GM12878 (cell line): Measurements from ENCODE around the gene SPTBN2.

Source experiments
- ASH2L ChIP-seq: fragments of 300-600, 200-600 bp; sonication (generic); IDR thresholded peaks from 2 replicates; pipeline ENCODE4 v1.6.1; 2017; ENCODE audit warnings: low read depth, mild to moderate bottlenecking, borderline replicate concordance
- BHLHE40 ChIP-seq, 2 experiments: fragments of 450-650 bp in 1 of 2; IDR thresholded peaks; 2 replicates each; pipeline ENCODE4 v1.6.1; 2011 to 2017; ENCODE audit warnings: low read depth in 2 of 2, borderline replicate concordance in 1 of 2, improper control_type of control experiment in 1 of 2, low read length in 1 of 2, mild to moderate bottlenecking in 1 of 2
- CBX5 ChIP-seq: sonication (generic); IDR thresholded peaks from 2 replicates; pipeline ENCODE4 v1.6.1; 2016; ENCODE audit warnings: low read depth, moderate library complexity, mild to moderate bottlenecking, inconsistent platforms
- DPF2 ChIP-seq: fragments of 450-650 bp; IDR thresholded peaks from 2 replicates; pipeline ENCODE4 v1.6.1; 2017; ENCODE audit warnings: mild to moderate bottlenecking
- EGR1 ChIP-seq, 2 experiments: IDR thresholded peaks; 1 replicate in 1 of 2; 2 replicates in 1 of 2; pipeline ENCODE4 v1.6.1; 2011 to 2012; ENCODE audit warnings: low read depth in 2 of 2, low read length in 2 of 2, borderline replicate concordance in 1 of 2, mild to moderate bottlenecking in 1 of 2, moderate library complexity in 1 of 2
- JUND ChIP-seq: IDR thresholded peaks from 2 replicates; pipeline ENCODE4 v1.6.1; 2012; ENCODE audit warnings: low read depth, mild to moderate bottlenecking, low read length, improper control_type of control experiment, moderate library complexity
- NBN ChIP-seq: fragments of 450-650 bp; IDR thresholded peaks from 2 replicates; pipeline ENCODE4 v1.6.1; 2016
- POLR2A ChIP-seq: IDR thresholded peaks from 2 replicates; pipeline ENCODE4 v1.6.1; 2011; ENCODE audit warnings: low read depth, mild to moderate bottlenecking, low read length
- POLR2AphosphoS5 ChIP-seq: IDR thresholded peaks from 2 replicates; pipeline ENCODE4 v1.6.1; 2011; ENCODE audit warnings: mild to moderate bottlenecking, low read length, inconsistent platforms
- SREBF2 ChIP-seq: IDR thresholded peaks from 2 replicates; pipeline ENCODE4 v1.6.1; 2012; ENCODE audit warnings: mild to moderate bottlenecking, low read length
- ZBTB33 ChIP-seq: fragments of 450-650 bp; IDR thresholded peaks from 2 replicates; pipeline ENCODE4 v1.6.1; 2017; ENCODE audit warnings: mild to moderate bottlenecking
- TF ChIP-seq, protein P1 (sequence below): IDR thresholded peaks from 2 replicates; pipeline ENCODE4 v1.6.1; 2012; ENCODE audit warnings: low read length, inconsistent platforms

- no peak for TF ChIP-seq ASH2L
- TF ChIP-seq JUND, result no peak
- no peak for TF ChIP-seq ZBTB33
- TF ChIP-seq CBX5, result no peak
- no peak for TF ChIP-seq POLR2A
- TF ChIP-seq, protein P1, sequence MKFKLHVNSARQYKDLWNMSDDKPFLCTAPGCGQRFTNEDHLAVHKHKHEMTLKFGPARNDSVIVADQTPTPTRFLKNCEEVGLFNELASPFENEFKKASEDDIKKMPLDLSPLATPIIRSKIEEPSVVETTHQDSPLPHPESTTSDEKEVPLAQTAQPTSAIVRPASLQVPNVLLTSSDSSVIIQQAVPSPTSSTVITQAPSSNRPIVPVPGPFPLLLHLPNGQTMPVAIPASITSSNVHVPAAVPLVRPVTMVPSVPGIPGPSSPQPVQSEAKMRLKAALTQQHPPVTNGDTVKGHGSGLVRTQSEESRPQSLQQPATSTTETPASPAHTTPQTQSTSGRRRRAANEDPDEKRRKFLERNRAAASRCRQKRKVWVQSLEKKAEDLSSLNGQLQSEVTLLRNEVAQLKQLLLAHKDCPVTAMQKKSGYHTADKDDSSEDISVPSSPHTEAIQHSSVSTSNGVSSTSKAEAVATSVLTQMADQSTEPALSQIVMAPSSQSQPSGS, result no peak
- TF ChIP-seq BHLHE40 (IDR thresholded peaks at IDR 0.05; ENCODE audit: borderline replicate concordance in 1 of 2, low read depth in 2 of 2, low read length in 1 of 2), result no peak
- TF ChIP-seq EGR1 (IDR thresholded peaks at IDR 0.05; ENCODE audit: borderline replicate concordance in 1 of 2, low read depth in 2 of 2, low read length in 2 of 2), result no peak
- no peak for TF ChIP-seq POLR2AphosphoS5
- TF ChIP-seq NBN, result no peak
- no peak for TF ChIP-seq SREBF2
- TF ChIP-seq DPF2, result no peak
Observed at GRCh38 chr11:66728693-66729385, at the start of gene SPTBN2.
